ENCODE measurements around the gene FHAD1.

GRCh38 chr1:15412843-15413242, 165.8 kb downstream of the FHAD1 start:
- TF ChIP-seq, protein P1, sequence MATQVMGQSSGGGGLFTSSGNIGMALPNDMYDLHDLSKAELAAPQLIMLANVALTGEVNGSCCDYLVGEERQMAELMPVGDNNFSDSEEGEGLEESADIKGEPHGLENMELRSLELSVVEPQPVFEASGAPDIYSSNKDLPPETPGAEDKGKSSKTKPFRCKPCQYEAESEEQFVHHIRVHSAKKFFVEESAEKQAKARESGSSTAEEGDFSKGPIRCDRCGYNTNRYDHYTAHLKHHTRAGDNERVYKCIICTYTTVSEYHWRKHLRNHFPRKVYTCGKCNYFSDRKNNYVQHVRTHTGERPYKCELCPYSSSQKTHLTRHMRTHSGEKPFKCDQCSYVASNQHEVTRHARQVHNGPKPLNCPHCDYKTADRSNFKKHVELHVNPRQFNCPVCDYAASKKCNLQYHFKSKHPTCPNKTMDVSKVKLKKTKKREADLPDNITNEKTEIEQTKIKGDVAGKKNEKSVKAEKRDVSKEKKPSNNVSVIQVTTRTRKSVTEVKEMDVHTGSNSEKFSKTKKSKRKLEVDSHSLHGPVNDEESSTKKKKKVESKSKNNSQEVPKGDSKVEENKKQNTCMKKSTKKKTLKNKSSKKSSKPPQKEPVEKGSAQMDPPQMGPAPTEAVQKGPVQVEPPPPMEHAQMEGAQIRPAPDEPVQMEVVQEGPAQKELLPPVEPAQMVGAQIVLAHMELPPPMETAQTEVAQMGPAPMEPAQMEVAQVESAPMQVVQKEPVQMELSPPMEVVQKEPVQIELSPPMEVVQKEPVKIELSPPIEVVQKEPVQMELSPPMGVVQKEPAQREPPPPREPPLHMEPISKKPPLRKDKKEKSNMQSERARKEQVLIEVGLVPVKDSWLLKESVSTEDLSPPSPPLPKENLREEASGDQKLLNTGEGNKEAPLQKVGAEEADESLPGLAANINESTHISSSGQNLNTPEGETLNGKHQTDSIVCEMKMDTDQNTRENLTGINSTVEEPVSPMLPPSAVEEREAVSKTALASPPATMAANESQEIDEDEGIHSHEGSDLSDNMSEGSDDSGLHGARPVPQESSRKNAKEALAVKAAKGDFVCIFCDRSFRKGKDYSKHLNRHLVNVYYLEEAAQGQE (IDR thresholded peaks at IDR 0.05; ENCODE audit: low read depth), result no peak
- TF ChIP-seq SIN3A (IDR thresholded peaks at IDR 0.05; ENCODE audit: low read depth), result no peak
- TF ChIP-seq, protein P2, sequence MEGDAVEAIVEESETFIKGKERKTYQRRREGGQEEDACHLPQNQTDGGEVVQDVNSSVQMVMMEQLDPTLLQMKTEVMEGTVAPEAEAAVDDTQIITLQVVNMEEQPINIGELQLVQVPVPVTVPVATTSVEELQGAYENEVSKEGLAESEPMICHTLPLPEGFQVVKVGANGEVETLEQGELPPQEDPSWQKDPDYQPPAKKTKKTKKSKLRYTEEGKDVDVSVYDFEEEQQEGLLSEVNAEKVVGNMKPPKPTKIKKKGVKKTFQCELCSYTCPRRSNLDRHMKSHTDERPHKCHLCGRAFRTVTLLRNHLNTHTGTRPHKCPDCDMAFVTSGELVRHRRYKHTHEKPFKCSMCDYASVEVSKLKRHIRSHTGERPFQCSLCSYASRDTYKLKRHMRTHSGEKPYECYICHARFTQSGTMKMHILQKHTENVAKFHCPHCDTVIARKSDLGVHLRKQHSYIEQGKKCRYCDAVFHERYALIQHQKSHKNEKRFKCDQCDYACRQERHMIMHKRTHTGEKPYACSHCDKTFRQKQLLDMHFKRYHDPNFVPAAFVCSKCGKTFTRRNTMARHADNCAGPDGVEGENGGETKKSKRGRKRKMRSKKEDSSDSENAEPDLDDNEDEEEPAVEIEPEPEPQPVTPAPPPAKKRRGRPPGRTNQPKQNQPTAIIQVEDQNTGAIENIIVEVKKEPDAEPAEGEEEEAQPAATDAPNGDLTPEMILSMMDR (IDR thresholded peaks at IDR 0.05 in 2 of 3, conservative IDR thresholded peaks at IDR 0.05 in 1 of 3; ENCODE audit: borderline replicate concordance in 1 of 3, insufficient read depth in 1 of 3, low read depth in 2 of 3, low read length in 2 of 3), result no peak
- TF ChIP-seq, protein P3, sequence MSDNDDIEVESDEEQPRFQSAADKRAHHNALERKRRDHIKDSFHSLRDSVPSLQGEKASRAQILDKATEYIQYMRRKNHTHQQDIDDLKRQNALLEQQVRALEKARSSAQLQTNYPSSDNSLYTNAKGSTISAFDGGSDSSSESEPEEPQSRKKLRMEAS (IDR thresholded peaks at IDR 0.05), result no peak
- no peak for TF ChIP-seq POLR2A (IDR thresholded peaks at IDR 0.05; ENCODE audit: borderline replicate concordance, extremely low read depth, insufficient read depth, insufficient read length)

Data from HCT116 (cell line).